GM21717 (cell line): ENCODE data around the gene AKAP7.
"Not testable (repeated sequence)": the region's sequence is repeated elsewhere in the genome, so short reads cannot be mapped to it uniquely, and the experiment has no call there.

Experiments used
- ATAC-seq: cut with Tn5 transposase; IDR thresholded peaks from one replicate; pipeline ENCODE4 v1.9.1; 2021; ENCODE audit warnings: mild to moderate bottlenecking, moderate library complexity; ENCODE audit not compliant: unreplicated experiment

The AKAP7 gene

DNA sequence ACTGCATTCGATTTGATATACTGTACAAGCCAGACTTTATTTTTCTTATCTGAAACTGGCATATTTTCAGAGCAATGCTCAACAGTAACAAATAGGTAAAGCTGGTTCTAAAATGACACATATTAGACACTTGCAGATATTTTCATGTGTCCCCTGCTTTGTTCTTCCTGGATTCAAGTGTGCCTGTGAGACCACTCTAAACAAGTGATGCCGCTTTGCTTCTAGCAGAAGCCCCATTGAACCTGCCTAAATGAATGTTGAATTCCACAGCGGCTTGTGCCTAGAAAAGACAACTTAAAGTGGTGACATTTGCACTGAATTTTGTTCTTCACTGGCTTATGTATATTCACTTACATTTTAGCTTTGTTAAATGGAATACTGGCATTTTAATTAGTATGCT, 115.7 kb downstream of the AKAP7 start:
- no peak for ATAC-seq

DNA sequence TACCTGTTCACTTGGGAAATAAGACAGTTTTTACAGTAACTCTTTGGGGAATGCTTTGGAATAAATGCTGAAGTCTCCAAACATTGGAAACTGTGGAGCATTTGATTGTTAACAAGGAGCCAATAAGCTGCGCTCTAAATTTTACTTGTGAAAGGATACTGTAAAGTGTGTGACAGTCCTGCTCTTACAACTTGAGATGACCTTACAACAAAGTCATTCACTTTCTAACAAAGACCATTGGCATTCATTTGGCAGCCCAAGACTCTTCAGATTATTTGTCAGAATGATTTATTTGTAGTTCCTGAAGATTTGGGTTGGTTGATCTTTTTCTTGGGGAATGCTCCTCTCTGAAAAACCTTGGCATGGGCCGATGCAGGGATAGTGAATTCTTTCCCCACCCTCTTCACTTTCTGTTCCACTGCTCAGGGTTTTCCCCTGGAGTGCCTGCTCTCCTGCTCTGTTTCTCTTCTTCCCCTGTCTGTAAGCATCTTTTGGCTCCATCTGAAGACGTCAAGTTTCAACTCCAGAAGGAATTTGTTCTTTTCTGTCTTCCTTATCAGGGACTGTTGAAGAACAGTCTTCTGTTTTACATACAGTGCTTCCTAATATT, 116.4 kb downstream of the AKAP7 start:
- ATAC-seq = no peak

DNA sequence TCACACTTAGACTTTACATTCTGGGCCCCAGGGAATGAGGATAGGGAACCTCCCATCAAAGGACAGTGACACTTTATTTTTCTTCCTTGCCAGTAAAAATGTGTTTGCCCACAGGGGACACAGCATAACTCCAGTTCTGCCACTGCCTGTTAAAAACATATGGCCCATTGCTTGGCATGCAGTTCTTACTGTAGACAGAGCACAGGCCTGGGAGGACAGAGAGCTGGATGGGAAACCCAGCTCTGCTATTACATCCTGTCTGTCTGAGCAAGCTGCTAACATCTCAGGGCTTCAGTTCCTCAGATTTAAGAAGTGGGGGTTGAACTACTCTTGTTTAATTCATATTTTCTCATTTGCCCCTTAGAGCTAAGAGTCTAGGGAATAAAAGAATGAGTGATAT, 120.2 kb downstream of the AKAP7 start:
- ATAC-seq = no peak

DNA sequence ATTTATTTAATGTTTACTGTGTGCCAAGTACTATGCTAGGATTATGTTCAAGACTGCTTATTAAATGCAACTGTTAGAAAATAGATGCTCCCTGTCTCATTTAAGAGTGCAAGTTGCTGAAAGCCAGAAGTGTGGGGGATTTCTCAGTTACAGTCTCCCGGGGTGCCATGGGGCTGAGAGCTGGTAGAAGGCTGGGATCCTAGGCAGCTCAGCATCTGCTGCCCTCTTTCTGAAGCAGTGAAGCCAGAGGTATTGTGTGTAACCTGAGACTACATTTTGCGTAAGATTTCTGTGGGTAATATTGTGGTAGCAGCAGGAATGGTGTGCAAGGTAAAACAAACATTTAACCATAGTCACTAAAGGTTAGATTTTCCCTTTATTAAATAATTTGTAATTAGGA, 120.6 kb downstream of the AKAP7 start:
- no peak for ATAC-seq

DNA sequence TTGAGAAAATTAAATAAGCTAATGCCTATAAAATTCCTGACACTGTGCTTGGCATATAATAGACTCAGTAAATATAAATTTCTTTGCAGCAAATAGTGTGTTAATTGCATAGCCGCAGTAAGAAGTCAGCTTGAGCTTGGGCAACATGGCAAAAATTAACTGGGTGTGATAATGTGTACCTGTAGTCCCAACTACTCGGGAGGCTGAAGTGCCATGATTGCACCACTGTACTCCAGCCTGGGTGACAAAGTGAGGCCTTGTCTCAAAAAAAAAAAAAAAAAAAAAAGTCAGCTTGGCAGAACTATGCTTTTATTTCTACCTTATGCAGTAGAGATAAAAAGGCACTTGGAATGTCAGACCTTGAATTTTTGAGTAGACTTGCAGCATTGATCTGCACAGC, 121.8 kb downstream of the AKAP7 start:
- ATAC-seq = no peak

GRCh38 chr6:131258010-131258652, 122.9 kb downstream of the AKAP7 start:
- no peak for ATAC-seq

DNA sequence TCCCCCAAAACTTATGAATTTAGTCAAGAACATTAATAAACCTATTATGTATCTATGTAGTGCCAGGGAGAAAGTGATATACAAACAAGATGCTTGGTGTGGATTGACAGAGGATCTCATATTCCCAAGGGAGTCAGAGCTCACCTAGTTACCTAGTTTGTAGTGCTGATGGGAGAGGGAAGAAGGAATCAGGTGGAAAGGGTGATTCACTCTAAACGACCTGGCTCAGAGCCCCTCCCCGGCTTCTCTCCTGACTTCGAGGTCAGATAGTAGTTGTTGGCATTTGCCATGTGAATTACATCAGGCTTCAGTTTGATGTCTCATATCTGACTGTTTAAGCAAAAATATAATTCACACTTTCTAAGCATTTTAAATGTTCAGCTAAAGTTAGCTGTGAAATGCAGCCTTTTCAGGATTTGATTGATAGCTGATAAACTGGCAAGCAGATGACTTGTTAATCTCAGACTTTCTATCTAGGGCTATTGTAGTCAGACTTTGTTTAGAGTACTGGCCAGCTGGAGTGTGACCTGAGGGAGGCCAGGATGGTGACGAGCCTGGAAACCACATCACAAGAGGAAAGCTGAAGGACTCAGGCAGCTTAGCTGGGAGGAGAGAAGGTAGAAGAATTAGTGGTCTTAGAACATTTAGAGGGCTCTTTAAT, 123.7 kb downstream of the AKAP7 start:
- no peak for ATAC-seq

DNA sequence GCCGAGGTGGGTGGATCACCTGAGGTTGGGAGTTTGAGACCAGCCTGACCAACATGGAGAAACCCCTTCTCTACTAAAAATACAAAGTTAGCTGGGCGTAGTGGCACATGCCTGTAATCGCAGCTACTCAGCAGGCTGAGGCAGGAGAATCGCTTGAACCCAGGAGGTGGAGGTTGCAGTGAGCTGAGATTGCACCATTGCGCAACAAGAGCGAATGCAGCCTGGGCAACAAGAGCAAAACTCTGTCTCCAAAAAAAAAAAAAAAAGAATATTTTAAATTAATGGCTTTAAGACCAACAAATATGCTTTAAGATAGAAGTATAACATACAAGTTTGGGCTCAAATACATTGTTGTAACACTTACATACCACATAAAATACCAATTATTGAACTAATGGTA, 125.7 kb downstream of the AKAP7 start:
- not testable (repeated sequence) for ATAC-seq

DNA sequence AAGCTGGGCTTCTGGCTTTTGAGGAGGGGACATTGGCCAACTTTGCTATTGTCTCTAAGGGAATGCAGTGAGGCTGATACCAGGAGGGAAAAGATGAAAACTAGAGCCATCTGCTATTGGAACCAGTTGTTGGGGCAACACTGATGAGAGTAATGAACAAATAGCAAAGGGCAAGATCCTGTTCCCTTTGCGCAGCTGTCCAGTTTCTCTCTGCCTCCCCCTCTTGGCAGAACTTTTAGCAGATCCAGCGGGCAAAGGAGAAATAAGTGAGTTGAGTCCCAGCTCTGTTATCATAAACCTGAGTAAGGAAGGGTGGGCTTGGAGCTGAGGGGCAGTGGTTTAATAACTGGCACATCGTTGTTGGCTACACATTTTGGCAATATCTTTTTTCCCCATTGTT, 126.8 kb downstream of the AKAP7 start:
- no peak for ATAC-seq

- no peak for ATAC-seq
Measured at GRCh38 chr6:131265939-131266338, 130.7 kb downstream of the AKAP7 start.

DNA sequence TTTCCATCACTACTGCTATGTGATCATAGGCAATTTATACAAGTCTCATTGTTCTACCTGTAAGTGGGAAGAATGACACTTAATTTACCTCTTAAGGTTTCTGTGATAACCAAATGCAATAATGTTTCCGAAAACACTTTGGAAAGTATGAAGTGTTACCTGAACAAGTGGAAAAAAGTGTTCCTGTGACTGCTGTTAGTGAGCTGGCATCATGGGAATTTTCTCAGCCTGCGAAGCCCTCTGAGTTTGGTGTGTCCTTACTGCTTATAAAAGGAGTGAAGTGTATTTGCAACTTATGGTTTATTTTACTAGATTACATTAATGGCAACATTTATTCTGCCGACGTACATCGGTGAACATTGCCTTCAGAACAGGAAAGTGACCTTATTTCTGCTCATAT, 133.0 kb downstream of the AKAP7 start:
- ATAC-seq = no peak

DNA sequence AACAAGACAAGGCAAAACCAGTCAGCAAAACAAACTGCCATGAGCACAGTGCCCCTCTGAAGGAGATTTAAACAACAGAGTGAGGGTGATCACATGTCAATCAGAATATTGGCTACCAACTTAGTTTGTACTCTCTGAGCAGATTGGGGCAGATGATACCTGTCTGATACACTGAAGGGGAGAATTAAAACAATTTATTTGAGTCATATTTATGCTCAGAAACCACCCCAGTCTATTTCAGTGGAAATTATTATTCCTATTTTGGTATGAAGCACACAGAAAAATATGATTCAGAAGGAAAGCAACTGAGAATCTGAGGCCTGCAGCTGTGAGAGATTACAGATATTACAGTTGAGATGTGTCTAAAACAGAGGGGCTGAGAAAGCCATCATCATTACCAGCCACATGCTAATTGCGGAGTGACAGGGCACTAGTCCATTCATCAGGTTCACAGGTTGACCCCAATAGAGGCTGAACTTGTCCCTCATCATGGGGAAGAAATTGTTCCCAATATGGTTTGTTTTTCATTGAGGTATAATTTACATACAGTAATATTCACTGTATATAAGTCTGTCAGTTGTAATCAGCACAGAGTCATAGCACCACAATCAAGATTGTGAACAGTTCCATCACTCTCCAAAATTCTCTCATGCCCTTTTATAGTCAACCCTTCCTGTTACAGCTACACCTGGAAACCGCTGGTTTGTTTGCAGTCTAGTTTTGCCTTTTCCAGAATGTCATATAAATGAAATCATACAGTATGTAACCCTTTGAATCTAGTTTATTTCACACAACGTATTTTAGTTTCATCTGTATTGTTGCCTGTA, 134.5 kb downstream of the AKAP7 start:
- no peak for ATAC-seq

GRCh38 chr6:131270534-131270933, 135.3 kb downstream of the AKAP7 start:
- ATAC-seq = no peak

DNA sequence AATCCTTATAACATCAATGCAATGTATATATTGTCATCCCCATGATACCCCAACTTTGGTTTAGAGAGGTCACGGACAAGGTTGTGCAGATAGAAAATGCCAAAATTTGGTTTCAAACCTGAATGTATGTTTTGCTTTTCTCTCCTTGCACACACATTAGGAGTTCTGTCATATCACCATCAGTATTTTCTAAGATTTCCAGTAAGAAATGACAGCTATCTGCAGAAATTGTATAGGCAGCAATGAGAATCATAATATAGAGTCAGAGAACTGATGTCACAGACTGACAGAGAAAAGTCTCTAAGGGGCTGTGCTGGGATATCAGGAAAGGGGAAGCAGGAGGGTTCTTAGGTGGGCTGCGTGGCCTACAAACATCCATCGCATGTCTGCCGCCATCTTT, 140.0 kb downstream of the AKAP7 start:
- no peak for ATAC-seq

- ATAC-seq = no peak
Measured at GRCh38 chr6:131277591-131277990, 142.3 kb downstream of the AKAP7 start.

- ATAC-seq = no peak
Measured at GRCh38 chr6:131281471-131282270, 146.4 kb downstream of the AKAP7 start.

DNA sequence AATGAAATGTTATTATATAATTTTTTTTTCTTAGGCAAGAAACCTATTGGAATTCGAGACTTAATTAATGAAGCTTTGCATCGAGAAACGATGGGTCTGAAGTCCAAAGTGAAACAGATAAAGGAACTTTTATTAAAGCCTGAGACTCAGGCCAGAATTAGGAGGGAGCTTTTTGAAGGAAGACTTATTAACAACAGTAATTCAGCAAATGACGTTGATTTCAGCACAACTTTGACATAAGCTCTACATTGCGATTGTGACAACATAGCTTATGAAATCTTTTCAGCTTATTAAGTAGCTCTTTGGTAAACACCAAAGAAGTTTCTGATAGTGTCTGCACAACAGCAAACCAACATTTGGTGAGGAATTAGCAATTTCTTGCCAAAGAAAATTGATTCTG, 147.1 kb downstream of the AKAP7 start:
- ATAC-seq = no peak

- ATAC-seq = no peak
Measured at GRCh38 chr6:131283466-131284175, 148.4 kb downstream of the AKAP7 start.

DNA sequence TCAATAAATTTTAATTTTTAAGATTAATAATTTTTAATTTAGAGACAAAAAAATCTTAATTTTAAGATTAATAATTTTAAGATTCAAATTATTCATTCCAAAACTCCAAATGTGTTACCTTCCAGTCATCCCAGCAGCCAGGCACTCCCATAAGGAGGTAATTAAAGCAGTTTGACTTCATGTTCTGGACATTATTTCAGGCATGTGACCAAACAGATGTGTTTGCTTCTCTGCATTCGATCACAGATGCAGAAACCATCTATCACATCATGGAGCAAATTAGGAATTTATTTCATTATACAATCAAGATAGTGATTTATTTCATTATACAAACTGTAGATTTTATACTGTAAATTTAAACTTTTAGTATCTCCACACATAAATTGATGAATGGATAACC, 150.3 kb downstream of the AKAP7 start:
- ATAC-seq = no peak

DNA sequence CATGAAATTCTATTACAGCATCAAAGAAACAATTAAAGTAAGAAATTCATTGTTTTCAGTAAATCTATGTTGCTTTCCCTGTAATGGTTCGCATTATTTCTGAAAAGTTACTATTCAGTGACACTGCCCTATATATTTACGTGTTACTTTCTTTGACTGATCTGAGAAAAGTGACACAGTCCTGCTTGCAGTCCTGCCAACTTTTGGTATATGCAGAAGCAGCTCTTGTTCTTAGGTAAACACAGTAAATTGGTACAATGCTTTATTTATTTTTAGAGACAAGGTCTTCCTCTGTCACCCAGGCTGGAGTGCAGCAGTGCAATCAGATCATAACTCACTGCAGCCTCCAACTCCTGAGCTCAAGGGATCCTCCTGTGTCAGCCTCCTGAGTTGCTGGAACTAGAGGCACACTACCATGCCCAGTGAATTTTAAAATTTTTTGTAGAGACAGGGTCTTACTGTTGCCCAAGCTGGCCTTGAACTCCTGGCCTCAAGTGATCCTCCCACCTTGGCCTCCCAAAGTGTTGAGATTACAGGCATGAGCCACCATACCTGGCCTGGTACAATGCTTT, 151.3 kb downstream of the AKAP7 start:
- no peak for ATAC-seq
